Activated T-cell treated with anti-CD3 and anti-CD28 coated beads, Interleukin-2, amount 50 U/mL, for 1 hour (primary cell): ENCODE data around the gene MRPL46.

ENCODE experiments used
- DNase-seq: peaks from one replicate; pipeline ENCODE4 v3.0.0-alpha.2; 2020

The MRPL46 gene

GRCh38 chr15:88467073-88467934 lies at the start of gene MRPL46, which contains the start of gene MRPS11:
Gene MRPL46, minus strand, starts transcription at chr15:88467388. Its CDS starts 11 bp downstream, at chr15:88467377.
Gene MRPS11, plus strand, starts transcription at chr15:88467708. Its CDS starts 10 bp downstream, at chr15:88467718.
- peak; percentile 89 for DNase-seq

GRCh38 chr15:88513195-88513594 lies 46.0 kb upstream of the MRPL46 start:
- no peak for DNase-seq

- DNase-seq = no peak
These were observed 45.4 kb upstream of the MRPL46 start for GRCh38 chr15:88512601-88513000.

- no peak for DNase-seq
These were observed 44.9 kb upstream of the MRPL46 start for GRCh38 chr15:88512078-88512477.

- no peak for DNase-seq
These were observed 44.0 kb upstream of the MRPL46 start for GRCh38 chr15:88511161-88511560.

GRCh38 chr15:88509964-88510363 lies 42.8 kb upstream of the MRPL46 start:
- DNase-seq = no peak

- DNase-seq = no peak
These were observed 42.1 kb upstream of the MRPL46 start for GRCh38 chr15:88509321-88509720.

- DNase-seq = no peak
These were observed 39.4 kb upstream of the MRPL46 start for GRCh38 chr15:88506628-88507027.

GRCh38 chr15:88505721-88506120 lies 38.5 kb upstream of the MRPL46 start:
- DNase-seq = no peak

GRCh38 chr15:88504445-88504844 lies 37.3 kb upstream of the MRPL46 start:
- no peak for DNase-seq

GRCh38 chr15:88498996-88499395 lies 31.8 kb upstream of the MRPL46 start:
- no peak for DNase-seq

- DNase-seq = no peak
These were observed 30.0 kb upstream of the MRPL46 start for GRCh38 chr15:88497109-88497765.

- no peak for DNase-seq
These were observed 26.7 kb upstream of the MRPL46 start for GRCh38 chr15:88493844-88494243.

- DNase-seq = no peak
These were observed 24.0 kb upstream of the MRPL46 start for GRCh38 chr15:88491158-88491557.

- no peak for DNase-seq
These were observed 22.8 kb upstream of the MRPL46 start for GRCh38 chr15:88490036-88490435.

- no peak for DNase-seq
These were observed 22.1 kb upstream of the MRPL46 start for GRCh38 chr15:88489321-88489720.

GRCh38 chr15:88487796-88488523 lies 20.8 kb upstream of the MRPL46 start:
- DNase-seq = no peak

- no peak for DNase-seq
These were observed 20.1 kb upstream of the MRPL46 start for GRCh38 chr15:88487178-88487795.

GRCh38 chr15:88484682-88485331 lies 17.6 kb upstream of the MRPL46 start:
- no peak for DNase-seq

GRCh38 chr15:88482263-88482662 lies 15.1 kb upstream of the MRPL46 start:
- no peak for DNase-seq

GRCh38 chr15:88480981-88481380 lies 13.8 kb upstream of the MRPL46 start:
- no peak for DNase-seq

- no peak for DNase-seq
These were observed 12.0 kb upstream of the MRPL46 start for GRCh38 chr15:88479169-88479568.
